ENCODE data around the gene BMPR2.

DNA sequence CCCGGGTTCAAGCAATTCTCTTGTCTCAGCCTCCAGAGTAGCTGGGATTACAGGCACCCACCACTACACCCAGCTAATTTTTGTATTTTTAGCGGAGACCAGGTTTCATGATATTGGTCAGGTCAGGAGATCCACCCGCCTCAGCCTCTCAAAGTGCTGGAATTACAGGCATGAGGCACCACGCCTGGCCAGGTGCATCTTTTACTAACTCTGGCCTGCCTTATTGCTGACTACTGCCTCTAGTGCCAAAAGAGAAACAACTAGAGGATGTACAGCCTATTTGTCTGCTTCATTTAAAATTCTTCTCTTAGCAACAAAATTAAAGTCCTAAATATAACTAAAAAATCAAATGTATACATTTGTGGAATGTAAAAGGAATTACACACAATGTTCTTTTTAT lies 115.4 kb downstream of the BMPR2 start:
- TF ChIP-seq YY1 (IDR thresholded peaks at IDR 0.05; ENCODE audit: insufficient read depth, insufficient read length) (no peak), ZNF274 (IDR thresholded peaks at IDR 0.05; ENCODE audit: low read depth, low read length) (no peak), SUZ12 (IDR thresholded peaks at IDR 0.05; ENCODE audit: extremely low read depth, insufficient read depth, insufficient read length) (no peak)
